ENCODE data around the gene CFAP92. TPM values are rescaled to one million over a fixed set of nuclear protein-coding genes. Genes with fewer than 3 reads are reported as not detected.

The CFAP92 gene
- total RNA-seq (under 1 TPM; 0.15 to 0.37 TPM), total RNA-seq (0.12 to 0.23 reads per million in 2 donors)

GRCh38 chr3:128993461-128994172 lies at the start of gene CFAP92:
Gene CFAP92, minus strand, starts transcription at chr3:128994076. Its CDS starts 772 bp downstream, at chr3:128993304.
- Mint-ChIP-seq H3K4me3 (peak within 1 kb of the TSS; percentile 83), H3K4me1 (peaks cover 15% of the 10 kb centered on the region), H3K27me3 (no peaks in the 10 kb centered on the region), H3K27ac (peak within 1 kb of the TSS; percentile 87), H3K36me3 (ENCODE audit: low read depth) (no peaks in the 10 kb centered on the region)
- peak; percentile 85 to 89 (median 88) for DNase-seq
- H3K9me3 ChIP-seq (ENCODE audit: control insufficient read depth, low read length, poor library complexity, severe bottlenecking): no peaks in the 10 kb centered on the region
- ATAC-seq: peak; percentile 98

DNA sequence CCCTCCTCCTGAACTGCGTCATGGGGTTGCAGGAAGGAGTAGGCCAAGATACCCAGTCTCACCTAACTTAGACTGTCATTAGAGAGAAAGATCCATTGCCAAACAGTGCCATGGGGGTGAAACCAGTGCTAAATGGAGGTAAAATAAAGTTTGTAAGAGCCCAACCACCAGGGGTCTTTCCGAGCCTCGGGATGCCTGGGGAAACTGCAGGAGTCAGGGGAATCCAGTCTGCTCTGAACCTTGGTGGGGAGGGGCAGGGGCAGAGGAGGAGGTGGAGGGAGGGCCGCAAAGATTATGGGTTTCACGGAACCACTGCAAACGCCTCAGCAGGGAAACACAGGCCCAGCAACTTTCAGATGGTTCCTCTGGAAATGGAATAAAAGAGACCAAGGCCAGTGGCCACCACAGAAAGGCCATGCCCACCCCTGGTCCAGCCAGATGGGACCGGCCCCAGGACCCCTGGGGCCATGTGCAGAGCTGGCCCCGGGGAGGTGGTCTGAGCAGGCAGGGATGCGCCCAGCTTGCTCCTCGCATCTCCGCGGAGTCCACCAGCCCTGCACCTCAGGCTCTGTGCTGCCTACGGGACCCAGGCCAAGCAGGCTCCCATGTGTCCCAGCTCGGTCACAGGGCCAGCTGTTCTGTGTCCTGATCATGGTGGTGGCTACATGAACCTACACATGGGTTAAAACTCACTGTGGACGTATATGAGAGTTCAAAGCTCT lies 46.9 kb upstream of the CFAP92 start:
- no peak overlapping the region for H3K27ac Mint-ChIP-seq

GRCh38 chr3:129040039-129040336 lies 46.1 kb upstream of the CFAP92 start:
- no peak for DNase-seq
- H3K36me3 Mint-ChIP-seq (ENCODE audit: low read depth): peaks cover 6% of the 10 kb centered on the region
- H3K27ac Mint-ChIP-seq: no peak overlapping the region
- H3K9me3 ChIP-seq (ENCODE audit: control insufficient read depth, low read length, poor library complexity, severe bottlenecking): no peaks in the 10 kb centered on the region
- no peak overlapping the region for H3K4me3 Mint-ChIP-seq
- peaks cover 22% of the 10 kb centered on the region for H3K4me1 Mint-ChIP-seq
- peaks cover 10% of the 10 kb centered on the region for H3K27me3 Mint-ChIP-seq
- ATAC-seq: no peak

More for the DNA sequence above, 46.9 kb upstream of the CFAP92 start:
- no peaks in the 10 kb centered on the region for H3K9me3 ChIP-seq (ENCODE audit: control insufficient read depth, low read length, poor library complexity, severe bottlenecking)
- DNase-seq (no peak), ATAC-seq (no peak)
- Mint-ChIP-seq H3K4me3 (no peak overlapping the region), H3K4me1 (peaks cover 18% of the 10 kb centered on the region), H3K36me3 (ENCODE audit: low read depth) (peaks cover 6% of the 10 kb centered on the region), H3K27me3 (peaks cover 10% of the 10 kb centered on the region)

GRCh38 chr3:129039271-129040038 lies 45.6 kb upstream of the CFAP92 start:
- peaks cover 10% of the 10 kb centered on the region for H3K27me3 Mint-ChIP-seq
- ATAC-seq (no peak), DNase-seq (no peak)
- peaks cover 22% of the 10 kb centered on the region for H3K4me1 Mint-ChIP-seq
- peaks cover 6% of the 10 kb centered on the region for H3K36me3 Mint-ChIP-seq (ENCODE audit: low read depth)
- H3K27ac Mint-ChIP-seq: no peak overlapping the region
- H3K9me3 ChIP-seq (ENCODE audit: control insufficient read depth, low read length, poor library complexity, severe bottlenecking): no peaks in the 10 kb centered on the region
- no peak overlapping the region for H3K4me3 Mint-ChIP-seq

DNA sequence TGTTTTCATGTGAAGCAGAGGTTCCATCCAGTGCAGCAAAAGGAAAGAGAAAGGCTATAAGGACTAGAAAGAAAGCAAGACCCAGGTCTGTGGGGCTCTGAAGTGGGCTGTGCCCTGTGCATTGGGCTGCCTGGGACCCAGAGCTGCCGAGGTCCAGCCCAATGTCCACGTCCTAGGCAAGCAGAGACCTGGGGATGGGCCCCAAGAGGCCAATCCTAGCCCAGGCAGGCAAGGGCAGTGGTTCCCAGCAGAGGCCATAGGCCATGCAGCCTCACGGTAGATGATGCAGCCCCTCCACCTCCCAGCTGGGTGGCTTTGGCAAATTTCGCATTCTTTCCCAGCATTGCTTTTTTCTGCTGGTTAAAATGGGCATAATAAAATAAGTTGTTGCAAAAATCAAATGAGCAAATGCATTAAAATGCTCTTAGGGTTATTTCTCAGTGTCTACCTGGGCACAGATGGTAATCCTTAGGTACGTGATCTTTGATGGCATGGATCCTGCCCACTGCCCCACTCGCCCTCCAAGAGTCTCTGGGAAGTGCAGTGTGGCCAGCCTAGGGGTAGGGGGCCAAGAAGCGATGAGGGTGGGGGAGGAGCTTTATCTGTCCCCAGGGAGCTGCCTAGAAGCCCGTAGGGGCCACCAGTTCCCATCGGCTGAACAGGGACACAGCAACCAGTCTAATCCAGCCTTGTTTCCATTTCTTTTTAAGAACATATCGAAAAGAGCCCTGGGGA lies 44.4 kb upstream of the CFAP92 start:
- Mint-ChIP-seq H3K36me3 (ENCODE audit: low read depth) (peaks cover 6% of the 10 kb centered on the region), H3K27me3 (peaks cover 10% of the 10 kb centered on the region), H3K27ac (no peak overlapping the region), H3K4me1 (peaks cover 19% of the 10 kb centered on the region), H3K4me3 (no peak overlapping the region)
- no peak for DNase-seq
- no peak for ATAC-seq
- H3K9me3 ChIP-seq (ENCODE audit: control insufficient read depth, low read length, poor library complexity, severe bottlenecking): no peaks in the 10 kb centered on the region

DNA sequence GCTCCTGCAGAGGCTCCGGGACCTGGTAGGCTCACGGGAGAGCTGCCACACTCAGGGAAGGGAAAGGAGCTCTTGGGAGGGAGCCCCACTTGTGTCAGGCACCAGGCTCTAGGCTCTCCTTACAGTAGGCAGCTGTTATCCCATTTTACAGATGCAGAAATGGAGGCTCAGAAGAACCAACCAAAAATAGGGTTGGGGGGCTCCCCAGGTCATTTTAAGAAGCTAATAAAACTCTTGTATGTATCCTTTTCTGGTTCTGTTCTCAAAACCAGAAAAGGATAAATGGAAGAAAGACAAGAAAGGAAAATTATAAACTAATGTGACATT lies 43.2 kb upstream of the CFAP92 start:
- Mint-ChIP-seq H3K4me1 (peaks cover 17% of the 10 kb centered on the region), H3K27me3 (peaks cover 3% of the 10 kb centered on the region), H3K36me3 (ENCODE audit: low read depth) (peaks cover under 1% of the 10 kb centered on the region), H3K4me3 (no peak overlapping the region), H3K27ac (peak overlapping the region; percentile 78)
- DNase-seq (no peak), ATAC-seq (no peak)
- no peaks in the 10 kb centered on the region for H3K9me3 ChIP-seq (ENCODE audit: control insufficient read depth, low read length, poor library complexity, severe bottlenecking)

DNA sequence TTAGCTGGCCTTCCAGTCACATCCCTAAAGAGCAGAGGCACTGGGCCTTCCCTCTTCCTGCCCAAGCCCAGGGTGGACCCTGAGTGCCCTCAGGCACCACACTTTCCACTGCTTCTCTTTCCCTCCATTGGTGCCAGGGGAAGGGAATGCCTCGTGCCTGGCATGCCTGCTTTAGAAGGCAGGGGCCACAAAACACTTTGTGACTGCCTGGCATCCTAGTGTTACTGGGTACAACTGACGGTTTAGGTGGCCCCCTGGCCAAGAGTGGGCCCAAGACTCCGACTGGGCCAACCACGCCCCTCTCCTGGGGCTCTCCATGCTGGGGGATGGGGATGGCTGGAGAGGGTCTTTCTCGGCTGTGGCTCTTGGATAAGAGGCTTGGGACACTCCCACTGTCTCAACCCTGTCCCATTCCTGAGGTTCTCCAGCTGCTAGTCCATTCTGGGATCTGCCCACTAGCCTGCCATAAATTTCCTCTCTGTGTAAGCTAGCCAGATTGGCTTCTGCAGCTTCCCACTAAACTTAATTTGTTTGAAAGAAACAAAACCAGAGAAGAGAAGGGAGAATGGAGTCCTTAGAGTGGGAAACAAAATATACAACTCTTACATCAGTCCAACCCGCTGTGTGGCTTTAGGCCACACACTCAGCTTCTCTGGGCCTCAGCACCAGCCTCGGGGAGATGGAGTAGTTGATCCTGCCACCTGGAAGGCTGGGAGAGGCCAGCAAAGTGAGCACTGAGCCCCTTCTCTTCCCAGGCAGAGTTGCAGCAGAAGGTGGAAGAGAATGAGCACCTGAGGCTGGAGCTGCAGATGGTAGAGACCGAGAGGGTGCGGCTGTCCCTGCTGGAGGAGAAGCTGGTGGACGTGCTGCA lies 42.6 kb upstream of the CFAP92 start:
- peak overlapping the region; percentile 78 for H3K27ac Mint-ChIP-seq
- peak overlapping the region; percentile 57 for H3K4me3 Mint-ChIP-seq
- peaks cover 17% of the 10 kb centered on the region for H3K4me1 Mint-ChIP-seq

GRCh38 chr3:129035360-129036221 lies 41.7 kb upstream of the CFAP92 start:
- Mint-ChIP-seq H3K4me3 (peak overlapping the region; percentile 57), H3K27ac (no peak overlapping the region), H3K36me3 (ENCODE audit: low read depth) (no peaks in the 10 kb centered on the region), H3K27me3 (no peaks in the 10 kb centered on the region), H3K4me1 (peaks cover 17% of the 10 kb centered on the region)
- DNase-seq (no peak), ATAC-seq (peak; percentile 48)
- H3K9me3 ChIP-seq (ENCODE audit: control insufficient read depth, low read length, poor library complexity, severe bottlenecking): no peaks in the 10 kb centered on the region

More for the DNA sequence above, 42.6 kb upstream of the CFAP92 start:
- DNase-seq (no peak), ATAC-seq (no peak)
- Mint-ChIP-seq H3K27me3 (no peaks in the 10 kb centered on the region), H3K36me3 (ENCODE audit: low read depth) (no peaks in the 10 kb centered on the region)
- no peaks in the 10 kb centered on the region for H3K9me3 ChIP-seq (ENCODE audit: control insufficient read depth, low read length, poor library complexity, severe bottlenecking)

DNA sequence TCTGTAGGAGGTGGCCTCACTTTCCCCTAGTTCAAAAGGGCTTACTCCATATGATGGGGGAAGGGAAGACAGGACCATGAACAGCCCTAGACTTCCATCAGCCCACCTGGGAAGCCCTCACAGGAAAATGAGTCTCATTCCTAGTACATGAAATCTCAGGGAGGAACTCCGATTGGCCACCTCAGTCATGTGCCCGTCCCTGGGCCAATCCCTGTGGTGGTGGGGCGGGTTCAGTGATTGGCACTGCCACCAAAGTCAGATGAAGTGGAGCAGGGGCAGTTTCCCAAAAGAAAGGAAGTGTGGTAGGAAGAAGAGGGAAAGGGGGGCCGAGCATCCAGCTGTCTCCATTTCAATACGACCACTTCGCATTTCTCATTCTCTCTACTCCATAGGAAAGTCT lies 40.8 kb upstream of the CFAP92 start:
- peak; percentile 39 for ATAC-seq
- no peaks in the 10 kb centered on the region for H3K9me3 ChIP-seq (ENCODE audit: control insufficient read depth, low read length, poor library complexity, severe bottlenecking)
- no peaks in the 10 kb centered on the region for H3K36me3 Mint-ChIP-seq (ENCODE audit: low read depth)
- DNase-seq: no peak
- H3K27me3 Mint-ChIP-seq: no peaks in the 10 kb centered on the region
- H3K4me3 Mint-ChIP-seq: no peak overlapping the region
- H3K27ac Mint-ChIP-seq: no peak overlapping the region
- peaks cover 13% of the 10 kb centered on the region for H3K4me1 Mint-ChIP-seq

DNA sequence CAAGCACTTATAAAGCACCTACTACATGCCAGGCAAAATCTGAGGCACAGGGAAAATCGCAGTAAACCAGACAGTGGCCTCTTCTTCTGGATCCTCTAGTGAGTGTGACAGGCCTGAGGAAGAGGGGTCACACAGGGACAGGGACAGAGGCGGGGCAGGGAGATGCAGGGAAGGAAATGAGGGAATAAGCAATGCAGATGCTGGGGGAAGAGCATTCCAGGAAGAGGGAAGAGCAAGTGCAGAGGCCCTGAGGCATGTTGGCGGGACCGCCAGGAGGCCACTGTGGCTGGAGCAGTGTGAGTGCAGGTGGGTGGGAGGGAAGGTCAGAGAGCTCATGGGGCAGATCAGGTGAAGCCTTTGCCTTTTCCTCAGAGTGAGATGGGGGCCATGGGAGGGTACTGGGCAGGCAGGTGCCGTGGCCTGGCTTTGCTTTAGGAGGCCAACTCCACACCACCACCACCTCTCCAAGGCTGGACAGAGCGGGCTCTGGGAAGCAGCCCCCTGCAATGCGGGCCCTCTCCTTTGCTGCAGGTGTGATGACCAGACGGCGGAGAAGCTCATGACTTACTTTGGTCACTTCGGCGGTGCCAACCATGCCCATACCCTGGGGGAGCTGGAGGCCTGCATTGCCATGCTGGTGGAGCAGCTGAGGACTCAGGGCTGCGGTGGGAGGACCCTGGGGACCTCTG lies 39.9 kb upstream of the CFAP92 start:
- H3K27ac Mint-ChIP-seq: peak overlapping the region; percentile 76

DNA sequence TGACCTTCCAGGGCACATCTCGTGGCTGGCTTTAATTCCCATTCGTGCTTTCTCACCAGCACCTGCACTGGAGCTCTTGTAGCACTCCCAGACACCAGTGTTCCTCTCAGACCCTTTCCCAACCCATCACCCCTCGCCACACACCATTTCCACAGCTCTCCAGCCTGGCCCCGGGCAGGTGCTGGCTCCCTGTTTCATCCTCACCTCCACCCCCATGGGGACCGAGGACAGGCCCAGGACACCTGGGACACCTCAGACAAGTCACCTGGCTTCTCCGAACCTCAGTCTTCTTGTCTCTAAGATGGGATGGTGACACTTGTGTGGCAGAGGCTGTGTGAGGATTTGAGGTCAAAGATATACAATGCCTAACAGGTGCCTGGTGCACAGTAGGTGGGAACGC lies 39.3 kb upstream of the CFAP92 start:
- no peaks in the 10 kb centered on the region for H3K9me3 ChIP-seq (ENCODE audit: control insufficient read depth, low read length, poor library complexity, severe bottlenecking)
- Mint-ChIP-seq H3K4me3 (no peak overlapping the region), H3K27ac (peak overlapping the region; percentile 76), H3K27me3 (no peaks in the 10 kb centered on the region), H3K36me3 (ENCODE audit: low read depth) (no peaks in the 10 kb centered on the region), H3K4me1 (peaks cover 9% of the 10 kb centered on the region)
- DNase-seq: no peak
- ATAC-seq: no peak

More for the DNA sequence above, 39.9 kb upstream of the CFAP92 start:
- no peak for DNase-seq
- no peak for ATAC-seq
- no peaks in the 10 kb centered on the region for H3K36me3 Mint-ChIP-seq (ENCODE audit: low read depth)
- no peaks in the 10 kb centered on the region for H3K27me3 Mint-ChIP-seq
- H3K4me3 Mint-ChIP-seq: no peak overlapping the region
- H3K9me3 ChIP-seq (ENCODE audit: control insufficient read depth, low read length, poor library complexity, severe bottlenecking): no peaks in the 10 kb centered on the region
- H3K4me1 Mint-ChIP-seq: peaks cover 9% of the 10 kb centered on the region
